HuH-7 (cell line): Measurements from ENCODE around the gene MYO10.
"Not testable (repeated sequence)": the region's sequence is repeated elsewhere in the genome, so short reads cannot be mapped to it uniquely, and the experiment has no call there.

Experiments used
- DNase-seq: peaks from one replicate; pipeline ENCODE4 v3.0.0; 2011; ENCODE audit warnings: low spot score

The MYO10 gene

DNA sequence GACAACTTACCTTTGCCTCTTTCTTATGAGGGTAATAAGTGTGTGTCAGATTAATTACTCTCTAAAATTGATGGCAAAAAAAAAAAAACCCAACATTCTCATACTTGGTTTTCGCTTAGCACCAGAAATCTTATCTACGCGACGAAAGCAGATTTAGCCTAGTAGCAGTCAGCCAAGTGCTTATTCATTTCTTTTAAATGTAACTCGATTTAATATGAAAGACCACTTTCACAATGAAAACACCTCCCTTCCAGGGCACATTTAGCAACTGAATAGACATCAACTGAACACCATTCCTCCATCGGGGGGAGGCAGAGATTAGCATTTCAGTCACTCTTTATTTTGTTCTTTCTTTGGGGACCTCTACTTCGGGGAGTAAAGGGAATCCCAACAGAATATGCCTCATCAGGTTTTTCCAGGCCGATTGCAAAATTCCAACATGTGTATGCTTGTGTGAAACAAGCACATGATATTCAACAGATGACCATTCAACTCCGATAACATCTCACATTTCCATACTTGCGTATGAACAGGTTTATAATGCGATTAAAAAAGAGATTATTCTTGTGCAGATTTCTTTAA is 195.2 kb downstream of the MYO10 start:
- DNase-seq, result no peak

DNA sequence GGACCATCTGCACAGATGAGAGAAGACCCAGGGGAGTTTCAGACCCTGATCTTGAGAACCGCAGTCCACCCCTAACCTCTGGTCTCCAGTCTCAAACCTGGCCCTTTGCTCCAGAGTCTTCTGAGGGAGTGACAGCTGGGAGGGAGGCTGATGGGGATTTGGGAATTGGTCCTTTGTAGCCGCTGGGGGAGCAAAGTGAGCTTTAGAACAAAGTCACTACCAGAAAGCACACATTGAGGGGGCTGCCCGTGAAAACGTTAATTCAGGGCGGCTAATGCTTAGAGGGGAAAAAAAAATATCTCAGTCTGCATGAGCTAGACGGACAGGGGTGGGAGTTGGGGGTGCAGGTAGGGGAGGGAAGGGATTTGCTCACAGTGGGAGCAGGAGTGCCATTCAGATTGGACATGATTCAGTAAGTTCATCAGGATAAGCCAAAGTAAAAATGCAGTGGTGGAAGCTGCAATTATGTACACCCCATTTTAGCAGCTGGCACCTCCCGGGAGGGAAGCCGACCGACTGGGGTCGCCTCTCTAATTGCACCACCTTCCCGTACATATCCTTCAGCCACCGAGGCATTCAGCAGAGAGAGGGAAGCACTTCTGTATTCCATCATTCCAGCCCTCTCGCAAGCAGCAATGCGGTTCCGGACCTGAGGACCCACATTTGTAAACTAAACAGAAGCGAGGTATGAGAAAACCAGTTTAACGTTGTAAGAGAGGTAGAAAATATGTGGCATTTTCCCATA is 195.8 kb downstream of the MYO10 start:
- DNase-seq, result no peak

DNA sequence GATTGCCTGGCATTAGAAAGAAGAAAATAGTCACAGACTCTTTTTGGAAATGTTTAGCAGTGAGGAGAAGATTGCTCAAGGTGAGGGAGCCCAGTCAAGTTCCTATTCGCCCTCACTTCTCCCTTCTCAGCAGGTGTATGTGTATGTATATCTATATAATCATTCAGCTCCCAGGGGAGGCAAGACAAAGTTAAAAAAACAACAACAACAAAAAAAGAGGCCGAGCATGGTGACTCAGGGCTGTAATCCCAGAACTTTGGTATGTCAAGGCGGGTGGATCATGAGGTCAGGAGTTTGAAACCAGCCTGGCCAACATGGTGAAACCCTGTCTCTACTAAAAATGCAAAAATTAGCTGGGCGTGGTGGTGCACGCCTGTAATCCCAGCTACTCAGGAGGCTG is 197.7 kb downstream of the MYO10 start:
- not testable (repeated sequence) for DNase-seq

DNA sequence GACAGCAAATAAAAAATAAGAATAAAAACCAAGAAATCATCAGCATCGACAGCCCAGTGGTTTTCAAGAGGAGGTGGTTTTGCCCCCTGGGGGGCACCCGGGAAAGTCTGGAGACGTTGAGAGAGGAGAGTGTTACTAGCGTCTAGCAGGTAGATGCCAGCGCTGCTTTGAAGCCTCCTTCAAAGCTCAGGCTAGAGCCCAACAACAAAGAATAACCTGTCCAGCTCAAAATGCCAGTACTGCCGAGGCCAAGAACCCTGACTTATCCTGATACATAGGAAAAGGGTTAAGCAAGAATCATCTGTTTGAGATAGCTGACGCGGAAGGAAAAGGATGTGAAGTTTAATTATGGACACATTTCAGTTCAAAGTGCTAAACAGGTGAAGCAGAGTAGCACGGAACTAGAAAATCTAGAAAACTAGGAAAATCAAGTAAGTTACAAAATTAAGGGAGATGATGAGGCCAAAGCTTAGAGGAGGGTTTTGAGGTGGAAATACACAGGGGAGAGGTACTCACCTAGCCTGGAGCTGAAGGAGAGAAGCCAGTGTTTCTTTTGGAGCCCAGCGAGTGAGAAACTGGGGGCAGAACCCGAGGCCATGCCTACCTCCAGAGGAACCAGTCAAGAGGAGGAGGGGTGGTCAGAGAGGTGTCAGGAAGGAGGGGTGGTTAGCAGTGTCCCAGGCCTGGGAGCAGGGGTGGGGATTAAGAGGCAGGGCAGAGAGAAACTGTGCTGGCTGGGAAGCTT is 198.3 kb downstream of the MYO10 start:
- DNase-seq, result no peak

DNA sequence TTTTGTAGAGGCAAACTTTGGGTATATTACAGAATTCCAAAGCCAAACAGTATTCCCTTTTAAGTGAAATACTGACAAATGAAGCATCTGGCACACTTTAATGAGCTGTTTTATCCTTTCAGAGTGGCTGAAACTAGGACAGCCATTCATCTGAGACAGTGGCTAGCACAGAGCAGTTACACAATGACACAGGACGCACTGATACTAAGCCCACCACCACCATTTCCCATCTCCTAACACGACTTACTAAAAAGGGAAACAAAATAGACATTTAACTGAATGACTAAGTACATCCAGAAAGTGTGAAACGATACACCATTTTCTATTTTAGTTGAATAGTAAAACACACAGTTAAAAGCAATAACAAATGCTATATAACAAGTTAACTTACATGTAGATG is 198.9 kb downstream of the MYO10 start:
- DNase-seq, result no peak

DNA sequence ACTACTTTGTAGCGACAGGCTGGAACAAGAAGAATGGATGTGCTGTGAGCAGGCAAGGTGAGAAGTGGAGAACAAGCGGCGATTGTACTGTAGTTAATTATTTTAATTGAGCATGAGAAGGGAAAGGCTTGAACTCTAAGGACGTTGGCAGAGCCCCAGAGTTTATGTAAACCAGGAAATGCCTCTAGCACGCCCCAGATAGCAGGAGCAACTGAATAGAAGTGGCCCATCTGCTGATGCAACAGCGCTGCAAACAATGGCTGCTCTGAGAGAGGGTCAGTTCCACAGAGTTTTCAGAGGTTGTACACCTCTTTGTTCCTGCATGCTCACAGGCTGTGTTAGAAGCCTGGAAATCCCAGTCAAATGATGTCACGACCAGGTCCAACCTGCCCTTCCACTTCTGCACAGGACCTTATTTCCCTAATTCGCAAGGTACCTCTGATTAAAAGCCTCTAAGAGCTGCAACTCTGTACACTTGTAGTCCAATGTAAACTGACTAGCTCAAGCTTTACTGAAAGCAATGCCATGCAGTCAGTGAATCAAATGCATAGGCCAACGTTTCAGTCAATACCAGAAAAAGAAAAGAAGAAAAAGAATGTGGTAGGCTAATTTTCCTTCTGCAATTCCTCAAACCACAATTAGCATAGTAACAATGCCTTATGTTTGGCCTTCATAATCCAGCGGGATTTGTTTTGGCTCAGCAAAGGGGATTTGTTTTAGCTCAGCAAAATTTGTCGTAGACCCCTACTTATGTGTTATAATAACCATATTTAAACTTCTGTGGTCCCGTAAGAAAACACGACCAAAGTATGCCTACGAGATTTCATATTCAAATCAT is 199.7 kb downstream of the MYO10 start:
- DNase-seq, result no peak

DNA sequence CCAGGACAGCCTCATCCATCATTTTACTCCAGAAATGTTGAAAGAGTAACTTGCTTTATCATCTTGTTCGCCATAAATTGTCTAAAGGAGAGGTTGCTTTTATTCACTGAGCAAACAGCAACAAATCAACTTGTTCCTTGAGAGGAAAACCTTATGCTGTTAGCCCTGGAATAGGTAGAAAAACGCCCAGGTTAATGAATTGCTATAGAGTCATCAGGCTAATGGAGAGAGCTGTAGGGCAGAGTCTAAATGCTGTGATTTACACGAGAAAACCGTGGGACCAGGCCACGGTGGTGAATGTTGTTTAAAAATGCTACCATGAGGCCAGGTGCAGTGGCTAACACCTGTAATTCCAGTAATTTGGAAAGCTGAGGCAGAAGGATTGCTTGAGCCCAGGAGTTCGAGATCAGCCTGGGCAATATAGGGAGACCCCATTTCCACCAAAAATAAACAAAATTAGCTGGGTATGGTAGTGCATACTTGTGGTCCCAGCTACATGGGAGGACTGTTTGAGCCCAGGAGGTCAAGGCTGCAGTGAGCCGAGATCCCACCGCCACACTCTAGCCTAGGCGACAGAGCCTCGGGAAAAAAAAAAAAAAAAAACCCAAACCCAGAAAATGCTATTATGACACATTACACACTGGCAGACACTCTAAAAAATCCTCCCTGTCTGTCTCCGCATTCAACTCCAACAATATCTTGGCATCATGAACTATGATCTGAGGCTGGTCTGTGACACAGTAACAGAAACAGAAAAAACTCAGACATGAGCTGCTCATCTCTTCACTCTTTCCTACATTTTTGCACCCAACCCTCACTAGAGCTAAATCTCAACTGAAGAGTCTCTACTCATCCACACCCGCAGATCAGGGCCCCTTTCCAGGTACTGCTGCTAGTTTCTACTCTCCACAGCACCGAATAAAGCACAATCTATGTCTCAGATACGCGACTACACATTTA is 200.7 kb downstream of the MYO10 start:
- DNase-seq, result no peak

DNA sequence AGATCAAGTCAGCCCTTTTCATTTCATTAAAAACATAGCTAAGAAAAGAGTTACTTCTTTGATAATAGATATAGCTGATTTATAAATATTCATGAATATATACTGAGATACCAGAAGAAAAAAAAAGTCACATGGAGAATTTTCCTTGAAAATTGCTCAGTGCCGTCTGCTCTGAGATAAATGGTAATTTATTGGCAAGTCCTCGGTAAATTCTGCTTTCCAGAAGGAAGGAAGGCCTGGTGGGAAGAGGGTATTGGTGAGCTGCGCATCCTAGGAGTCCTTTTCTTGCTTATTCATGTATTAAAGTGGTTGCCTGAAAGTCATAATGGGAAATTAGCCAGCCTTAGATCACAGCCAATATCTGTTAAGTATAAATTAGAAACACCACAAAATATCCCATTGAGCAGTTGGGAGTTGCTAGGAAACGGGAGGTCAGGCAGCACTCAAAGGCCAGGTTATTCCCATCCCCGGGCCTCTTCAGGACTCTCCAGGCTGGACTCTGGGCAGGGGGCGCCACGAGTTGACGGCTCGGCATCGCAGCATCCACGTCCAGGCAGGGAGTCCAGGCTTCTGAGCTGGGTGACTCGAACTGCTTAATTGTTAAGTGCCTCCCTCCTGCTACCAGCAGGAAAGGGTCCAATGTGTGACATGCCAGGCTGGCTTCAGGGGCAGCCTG is 202.6 kb downstream of the MYO10 start:
- no peak for DNase-seq

DNA sequence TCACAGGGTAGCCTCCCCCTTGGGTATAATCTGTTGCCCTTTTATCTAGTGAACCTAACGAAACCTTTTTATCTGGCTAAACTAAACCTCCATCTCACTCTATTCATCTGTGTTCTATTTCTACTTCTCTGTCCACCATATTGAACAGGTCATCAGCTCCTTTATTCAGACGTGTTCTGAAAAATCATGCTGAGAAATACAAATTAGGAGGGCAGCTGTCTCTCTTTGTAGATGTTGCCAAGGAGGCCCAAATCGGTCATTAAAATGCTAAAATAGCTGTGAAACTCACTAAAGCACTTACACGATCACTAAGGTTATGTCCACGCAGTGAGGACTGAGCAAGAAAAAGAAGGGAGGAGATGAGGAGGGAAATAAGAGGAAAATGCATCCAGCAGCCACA is 203.7 kb downstream of the MYO10 start:
- DNase-seq, result no peak

DNA sequence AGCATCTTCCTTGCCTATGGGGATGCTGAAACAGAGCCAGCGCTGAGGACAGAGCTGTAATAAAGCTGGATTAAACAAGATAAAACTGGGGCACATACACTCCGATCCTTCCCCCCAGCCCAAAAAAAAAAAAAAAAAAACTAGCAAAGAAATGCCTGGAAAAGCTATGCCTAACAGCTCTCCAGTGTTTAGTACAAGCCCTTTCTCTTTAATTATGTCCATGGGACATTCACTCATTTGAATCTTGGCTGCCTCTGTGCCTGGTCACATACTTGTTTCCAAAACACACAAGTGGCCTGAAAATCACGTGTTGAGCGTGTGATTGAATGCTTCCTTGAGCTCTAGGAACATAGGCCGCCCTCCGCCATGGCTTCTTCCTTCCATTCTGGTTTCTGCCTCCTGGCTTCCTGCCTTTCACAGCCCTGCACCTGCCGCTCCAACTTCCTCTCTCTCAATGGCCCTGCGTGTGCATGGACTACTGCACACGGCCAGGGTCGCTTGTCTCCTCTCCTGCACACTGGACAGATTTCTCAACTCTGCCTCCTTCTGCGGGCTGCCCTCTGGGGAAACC is 208.2 kb downstream of the MYO10 start:
- no peak for DNase-seq

DNA sequence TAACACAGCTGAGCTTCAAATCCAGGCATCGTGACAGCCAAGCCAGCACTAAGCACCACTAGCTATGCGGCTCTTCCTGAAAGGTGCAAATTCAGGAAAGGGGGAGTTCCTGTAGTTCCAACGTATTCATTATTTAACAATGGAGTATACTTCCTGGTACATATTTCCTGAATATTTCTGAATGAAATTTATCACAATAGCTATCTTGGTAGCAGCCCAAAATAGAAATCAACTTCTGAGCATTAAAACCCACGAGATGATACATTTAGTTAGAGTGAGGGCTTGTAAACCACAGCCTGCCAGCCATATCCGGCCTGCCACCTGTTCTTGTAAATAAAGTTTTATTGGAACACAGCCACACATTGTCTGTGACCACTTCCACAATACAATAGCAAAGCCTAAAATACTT is 209.5 kb downstream of the MYO10 start:
- DNase-seq, result no peak

DNA sequence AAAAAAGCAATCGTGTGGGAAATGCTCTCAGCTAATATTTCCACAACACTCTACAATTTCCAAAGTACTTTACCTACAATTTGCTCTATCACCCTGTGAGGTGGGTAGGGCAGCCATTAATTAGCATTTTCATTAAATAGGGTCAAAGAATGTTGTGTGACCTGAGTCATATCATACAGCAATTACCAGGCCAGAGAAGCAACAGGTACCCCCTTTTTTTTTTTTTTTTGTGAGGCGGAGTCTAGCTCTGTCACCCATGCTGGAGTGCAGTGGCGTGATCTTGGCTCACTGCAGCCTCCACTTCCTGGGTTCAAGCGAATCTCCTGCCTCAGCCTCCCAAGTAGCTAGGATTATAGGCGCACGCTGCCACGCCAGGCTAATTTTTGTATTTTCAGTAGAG is 210.5 kb downstream of the MYO10 start:
- no peak for DNase-seq

DNA sequence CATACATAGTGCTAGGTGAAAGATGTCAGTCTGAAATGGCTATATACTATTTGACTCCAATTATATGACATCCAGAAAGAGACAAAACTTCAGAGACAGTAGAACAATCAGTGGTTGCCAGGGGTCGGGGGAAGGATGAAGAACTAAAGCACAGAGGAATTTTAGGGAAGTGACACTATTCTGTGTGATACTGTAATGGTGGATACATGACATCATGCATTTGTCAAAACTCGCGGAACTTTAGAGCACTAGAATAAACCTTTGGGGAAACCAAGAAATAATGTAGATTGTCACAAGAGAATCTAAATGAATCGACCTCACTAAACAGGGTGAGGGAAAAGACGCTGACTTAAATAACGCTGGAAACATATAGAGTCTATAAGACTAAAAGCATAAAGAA is 212.3 kb downstream of the MYO10 start:
- DNase-seq, result no peak

DNA sequence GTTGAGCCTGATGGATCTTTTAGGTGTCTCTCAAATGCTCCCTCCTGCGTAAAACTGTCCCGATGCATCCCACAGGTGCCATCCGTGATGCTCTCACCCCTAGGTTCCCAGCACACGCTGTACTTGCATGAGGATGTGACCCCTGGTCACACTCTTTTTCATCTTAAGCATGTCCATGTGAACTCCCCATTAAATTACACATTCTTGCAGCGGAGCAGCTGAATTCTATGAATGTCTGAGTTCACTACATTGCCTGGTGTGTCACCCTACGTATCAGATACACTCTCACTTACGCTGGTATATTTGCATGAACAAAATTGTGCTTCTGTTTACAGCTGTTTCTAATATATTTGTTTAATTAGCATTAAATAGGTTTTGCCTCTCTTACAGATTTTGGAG is 214.0 kb downstream of the MYO10 start:
- DNase-seq, result no peak

DNA sequence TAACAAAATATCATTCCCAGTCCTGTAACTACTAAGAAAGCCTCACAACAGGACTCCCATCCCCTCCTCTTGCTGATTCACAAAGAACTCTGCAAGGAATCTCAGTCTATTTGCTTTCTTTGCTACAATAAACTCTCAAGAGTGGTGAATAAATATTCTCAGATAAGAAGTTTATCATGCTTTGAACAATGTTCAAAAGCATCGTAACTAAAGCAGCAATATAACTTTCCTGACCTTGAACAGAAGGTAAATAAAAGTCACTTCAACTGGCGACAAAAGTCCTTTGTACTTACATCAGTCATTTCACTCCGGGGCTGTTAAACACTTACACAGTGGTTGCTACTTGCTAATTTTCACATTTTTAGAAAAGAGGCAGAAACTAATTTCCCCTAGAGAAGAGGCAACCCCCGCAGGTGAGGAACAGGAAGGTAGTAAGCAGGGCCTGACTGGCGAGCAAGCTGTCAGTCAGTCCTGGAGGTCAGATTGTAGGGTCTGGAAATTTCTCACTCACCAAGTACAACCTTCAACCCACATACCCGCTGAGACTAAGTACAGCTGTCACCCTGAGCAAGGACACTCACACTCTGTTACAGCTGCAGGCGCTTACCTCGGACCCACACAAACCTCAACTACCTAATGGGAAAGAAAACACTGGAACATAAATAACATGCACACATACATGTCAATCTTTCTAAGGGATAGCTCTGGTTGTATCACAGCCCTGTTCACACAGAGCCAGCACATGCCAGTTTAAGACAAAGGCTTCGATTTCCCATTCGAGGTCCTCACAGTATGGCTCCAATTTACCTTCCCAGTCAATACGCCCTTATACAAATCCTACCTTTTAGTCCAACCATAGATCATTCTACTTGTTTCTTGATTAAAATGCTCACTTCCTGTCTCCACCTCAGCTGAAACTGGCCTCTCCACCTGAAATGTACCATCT is 214.7 kb downstream of the MYO10 start:
- peak; percentile 51 for DNase-seq

DNA sequence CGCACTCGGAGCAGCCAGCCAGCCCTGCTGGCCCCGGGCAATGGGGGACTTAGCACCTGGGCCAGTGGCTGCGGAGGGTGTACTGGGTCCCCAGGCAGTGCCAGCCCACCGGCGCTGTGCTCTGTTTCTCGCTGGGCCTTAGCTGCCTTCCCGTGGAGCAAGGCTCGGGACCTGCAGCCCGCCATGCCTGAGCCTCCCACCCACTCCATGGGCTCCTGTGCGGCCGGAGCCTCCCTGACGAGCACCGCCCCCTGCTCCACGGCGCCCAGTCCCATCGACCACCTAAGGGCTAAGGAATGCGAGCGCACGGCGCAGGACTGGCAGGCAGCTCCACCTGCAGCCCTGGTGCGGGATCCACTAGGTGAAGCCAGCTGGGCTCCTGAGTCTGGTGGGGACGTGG is 218.1 kb downstream of the MYO10 start:
- not testable (repeated sequence) for DNase-seq

DNA sequence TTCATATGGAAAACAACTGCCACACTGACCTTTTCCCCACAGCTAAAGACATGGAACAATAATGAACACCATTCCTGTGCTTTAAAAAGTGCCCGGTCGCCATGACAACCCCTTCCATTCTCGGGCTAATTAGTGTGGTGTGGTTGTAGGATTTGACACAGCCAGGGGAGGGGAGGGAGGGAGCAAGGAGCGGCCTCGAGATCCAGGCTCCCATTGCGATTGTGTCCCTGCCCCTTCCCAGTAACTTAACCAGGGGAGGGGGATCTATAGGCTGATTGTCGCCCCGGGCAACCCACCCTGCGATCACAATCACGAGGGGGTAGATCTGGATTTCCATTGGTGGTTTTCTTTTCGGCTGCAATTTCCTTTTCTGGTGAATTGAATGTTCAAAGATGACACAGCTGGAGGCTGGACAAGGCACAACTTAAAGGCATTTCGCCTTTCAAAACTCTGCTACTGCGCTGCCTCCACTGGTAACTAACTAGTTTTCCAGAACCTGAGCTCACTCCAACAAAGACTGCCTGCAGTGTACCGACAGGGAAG is 222.6 kb downstream of the MYO10 start:
- no peak for DNase-seq

DNA sequence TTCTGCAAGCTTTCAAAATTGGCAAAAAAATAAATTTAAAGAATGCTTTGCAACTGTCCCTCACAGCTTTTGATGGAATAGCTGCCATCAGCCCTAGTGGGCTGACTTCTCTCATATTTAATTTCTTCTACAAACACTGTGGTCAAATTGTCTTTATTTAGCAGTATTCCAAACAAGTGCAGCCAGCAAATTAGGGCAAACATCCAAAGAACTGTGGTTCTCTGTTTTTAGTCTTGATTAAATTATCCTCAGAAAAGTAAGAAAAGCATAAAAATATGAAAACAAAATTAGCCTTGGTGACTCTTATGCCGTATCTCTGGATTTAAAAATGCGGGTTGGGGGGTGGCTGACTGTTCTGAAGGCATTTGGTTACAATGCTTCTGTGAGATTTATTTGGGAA is 223.5 kb downstream of the MYO10 start:
- DNase-seq, result no peak

DNA sequence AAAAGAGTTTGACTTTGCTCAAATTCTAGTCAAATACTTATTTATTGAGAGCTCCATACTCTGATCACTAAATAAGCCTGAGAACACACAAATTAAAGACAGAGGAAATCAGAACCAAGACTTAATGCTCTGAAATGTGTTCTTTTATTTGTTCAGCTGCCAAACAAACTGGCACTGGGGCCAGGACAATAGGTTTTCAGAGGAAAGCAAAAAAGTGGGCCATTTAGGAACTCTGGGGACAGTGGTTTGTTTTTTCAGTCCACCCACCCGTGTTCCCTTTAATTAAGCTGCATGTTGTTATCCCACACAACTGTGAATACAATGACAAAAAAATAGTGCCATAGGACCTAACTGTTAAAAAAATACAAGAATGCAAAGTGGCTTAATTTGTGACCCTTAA is 223.9 kb downstream of the MYO10 start:
- no peak for DNase-seq
